ENCODE data around the gene RAB35.

The RAB35 gene

GRCh38 chr12:120141336-120141735 lies 24.8 kb upstream of the RAB35 start:
- DNase-seq (ENCODE audit: low spot score) = no peak
- TF ChIP-seq, protein P1, sequence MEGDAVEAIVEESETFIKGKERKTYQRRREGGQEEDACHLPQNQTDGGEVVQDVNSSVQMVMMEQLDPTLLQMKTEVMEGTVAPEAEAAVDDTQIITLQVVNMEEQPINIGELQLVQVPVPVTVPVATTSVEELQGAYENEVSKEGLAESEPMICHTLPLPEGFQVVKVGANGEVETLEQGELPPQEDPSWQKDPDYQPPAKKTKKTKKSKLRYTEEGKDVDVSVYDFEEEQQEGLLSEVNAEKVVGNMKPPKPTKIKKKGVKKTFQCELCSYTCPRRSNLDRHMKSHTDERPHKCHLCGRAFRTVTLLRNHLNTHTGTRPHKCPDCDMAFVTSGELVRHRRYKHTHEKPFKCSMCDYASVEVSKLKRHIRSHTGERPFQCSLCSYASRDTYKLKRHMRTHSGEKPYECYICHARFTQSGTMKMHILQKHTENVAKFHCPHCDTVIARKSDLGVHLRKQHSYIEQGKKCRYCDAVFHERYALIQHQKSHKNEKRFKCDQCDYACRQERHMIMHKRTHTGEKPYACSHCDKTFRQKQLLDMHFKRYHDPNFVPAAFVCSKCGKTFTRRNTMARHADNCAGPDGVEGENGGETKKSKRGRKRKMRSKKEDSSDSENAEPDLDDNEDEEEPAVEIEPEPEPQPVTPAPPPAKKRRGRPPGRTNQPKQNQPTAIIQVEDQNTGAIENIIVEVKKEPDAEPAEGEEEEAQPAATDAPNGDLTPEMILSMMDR (IDR thresholded peaks at IDR 0.05; ENCODE audit: extremely low read depth, missing control alignments) = no peak

DNA sequence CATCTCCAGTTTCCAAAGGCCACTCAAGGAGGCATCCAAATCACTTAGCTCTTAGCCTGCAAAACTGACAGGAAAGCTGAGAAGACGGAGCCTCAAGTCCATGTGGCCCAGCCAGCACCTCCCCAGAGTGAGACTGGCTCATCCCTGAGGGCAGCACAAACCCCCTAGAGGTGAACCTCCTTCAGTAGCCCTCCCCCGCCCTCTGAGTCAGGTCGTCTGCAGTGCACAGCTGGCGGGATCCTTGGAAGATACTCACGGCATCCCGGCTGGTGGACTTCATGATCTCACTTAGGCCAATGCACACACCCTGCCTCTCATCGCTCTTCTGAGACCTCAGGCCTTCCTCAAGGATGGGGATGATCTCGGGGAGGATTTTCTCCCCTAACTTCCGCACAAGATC lies 24.1 kb upstream of the RAB35 start:
- TF ChIP-seq, protein P1 (IDR thresholded peaks at IDR 0.05; ENCODE audit: extremely low read depth, missing control alignments) = no peak

GRCh38 chr12:120139958-120140357 lies 23.4 kb upstream of the RAB35 start:
- TF ChIP-seq, protein P1 (IDR thresholded peaks at IDR 0.05; ENCODE audit: extremely low read depth, missing control alignments) = no peak
- DNase-seq (ENCODE audit: low spot score) = no peak

More for the DNA sequence above, 24.1 kb upstream of the RAB35 start:
- no peak for DNase-seq (ENCODE audit: low spot score)

DNA sequence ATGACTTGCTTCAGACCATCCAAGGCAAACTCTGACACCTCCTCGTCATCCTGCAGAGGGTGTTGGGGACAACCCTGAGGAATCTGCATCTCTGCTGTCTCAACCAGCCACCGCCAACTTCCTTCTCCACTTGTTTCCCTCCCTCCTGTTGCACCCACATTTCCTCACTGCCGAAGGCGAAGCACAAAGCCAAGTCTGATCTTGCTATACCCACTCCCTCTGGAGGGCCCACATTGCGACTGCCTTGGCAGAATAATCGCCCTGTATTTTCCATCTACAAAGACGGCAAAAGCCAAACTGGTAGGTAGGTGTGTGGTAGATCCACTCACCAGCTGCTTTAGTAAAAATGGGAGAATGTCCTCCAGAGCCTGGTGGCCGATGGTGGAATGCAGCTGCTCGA lies 21.8 kb upstream of the RAB35 start:
- DNase-seq (ENCODE audit: low spot score) = no peak
- TF ChIP-seq, protein P1 (IDR thresholded peaks at IDR 0.05; ENCODE audit: extremely low read depth, missing control alignments) = no peak

GRCh38 chr12:120137833-120138232 lies 21.3 kb upstream of the RAB35 start:
- no peak for DNase-seq (ENCODE audit: low spot score)
- TF ChIP-seq, protein P1 (IDR thresholded peaks at IDR 0.05; ENCODE audit: extremely low read depth, missing control alignments) = no peak

GRCh38 chr12:120136093-120136770 lies 19.7 kb upstream of the RAB35 start:
- DNase-seq (ENCODE audit: low spot score) = no peak

DNA sequence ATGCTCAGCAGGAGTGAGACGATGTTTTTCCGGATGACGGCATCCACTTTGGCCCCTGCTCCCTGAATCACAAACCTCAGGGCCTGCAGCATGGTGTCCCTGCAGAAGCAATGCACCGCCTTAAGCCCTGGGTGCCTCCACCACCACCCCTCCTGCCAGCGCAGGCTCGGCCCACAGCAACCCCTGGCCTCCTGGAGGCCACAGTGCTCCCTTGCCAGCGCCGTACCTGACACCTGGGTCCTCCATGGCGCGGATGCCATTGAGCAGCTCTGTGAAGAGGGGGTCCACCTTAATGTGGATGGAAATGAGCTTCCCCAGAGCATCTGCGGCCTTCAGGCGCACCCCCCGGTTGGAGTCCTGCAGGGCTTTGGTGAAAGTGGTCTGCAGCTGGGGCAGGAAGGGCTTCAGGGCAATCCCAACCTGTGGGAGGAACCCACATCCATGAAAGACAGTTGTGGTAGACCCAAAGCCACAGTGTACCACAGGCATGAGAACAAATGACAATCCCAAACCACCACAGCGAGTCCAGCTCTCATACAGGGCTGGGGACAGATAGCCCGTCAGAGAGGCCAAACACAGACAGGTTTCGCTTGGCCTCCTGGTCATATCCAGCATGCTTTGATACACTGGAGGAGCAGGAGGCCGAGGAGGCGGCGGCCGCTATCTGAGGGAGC lies 17.9 kb upstream of the RAB35 start:
- DNase-seq (ENCODE audit: low spot score) = no peak
- TF ChIP-seq, protein P1 (IDR thresholded peaks at IDR 0.05; ENCODE audit: extremely low read depth, missing control alignments) = no peak

More at GRCh38 chr12:120136093-120136770, 19.7 kb upstream of the RAB35 start:
- TF ChIP-seq, protein P1 (IDR thresholded peaks at IDR 0.05; ENCODE audit: extremely low read depth, missing control alignments) = no peak
